Osteocyte (in vitro differentiated cells): Measurements from ENCODE around the gene HMCN2. TPM values are rescaled to one million over a fixed set of nuclear protein-coding genes. Genes with fewer than 3 reads are reported as not detected.

Experiments
- DNase-seq: peaks from one replicate; pipeline ENCODE4 v3.0.0; 2021; ENCODE audit warnings: mixed read lengths; ENCODE audit not compliant: unreplicated experiment; ENCODE audit errors: extremely low spot score
- H3K27ac Mint-ChIP-seq: one replicate; pipeline ENCODE4 v1.8.0; 2021; ENCODE audit warnings: mild to moderate bottlenecking, mixed read lengths; ENCODE audit not compliant: unreplicated experiment
- H3K27me3 Mint-ChIP-seq: one replicate; pipeline ENCODE4 v1.8.0; 2021; ENCODE audit warnings: mixed read lengths; ENCODE audit not compliant: unreplicated experiment
- H3K36me3 Mint-ChIP-seq: one replicate; pipeline ENCODE4 v1.8.0; 2021; ENCODE audit warnings: mixed read lengths; ENCODE audit not compliant: unreplicated experiment
- H3K4me1 Mint-ChIP-seq: one replicate; pipeline ENCODE4 v1.8.0; 2021; ENCODE audit warnings: mixed read lengths; ENCODE audit not compliant: unreplicated experiment
- H3K4me3 Mint-ChIP-seq: one replicate; pipeline ENCODE4 v1.8.0; 2021; ENCODE audit warnings: mild to moderate bottlenecking, moderate library complexity, mixed read lengths; ENCODE audit not compliant: unreplicated experiment
- H3K9me3 Mint-ChIP-seq: one replicate; pipeline ENCODE4 v1.8.0; 2021; ENCODE audit warnings: mixed read lengths; ENCODE audit not compliant: unreplicated experiment
- total RNA-seq: library from RNA; stranded (reverse); gene quantifications from 2 replicates; pipeline ENCODE4 v1.2.1, GENCODE V29; 2021
- TF ChIP-seq, protein P1 (sequence below): fragments of 200-600 bp; sonication (generic); IDR thresholded peaks from 2 replicates; pipeline ENCODE4 v1.5.0; 2021; ENCODE audit warnings: antibody characterized with exemption, mild to moderate bottlenecking, moderate library complexity

Gene HMCN2
- total RNA-seq, 1 donor from 2014 or later: 0.05 TPM

DNA sequence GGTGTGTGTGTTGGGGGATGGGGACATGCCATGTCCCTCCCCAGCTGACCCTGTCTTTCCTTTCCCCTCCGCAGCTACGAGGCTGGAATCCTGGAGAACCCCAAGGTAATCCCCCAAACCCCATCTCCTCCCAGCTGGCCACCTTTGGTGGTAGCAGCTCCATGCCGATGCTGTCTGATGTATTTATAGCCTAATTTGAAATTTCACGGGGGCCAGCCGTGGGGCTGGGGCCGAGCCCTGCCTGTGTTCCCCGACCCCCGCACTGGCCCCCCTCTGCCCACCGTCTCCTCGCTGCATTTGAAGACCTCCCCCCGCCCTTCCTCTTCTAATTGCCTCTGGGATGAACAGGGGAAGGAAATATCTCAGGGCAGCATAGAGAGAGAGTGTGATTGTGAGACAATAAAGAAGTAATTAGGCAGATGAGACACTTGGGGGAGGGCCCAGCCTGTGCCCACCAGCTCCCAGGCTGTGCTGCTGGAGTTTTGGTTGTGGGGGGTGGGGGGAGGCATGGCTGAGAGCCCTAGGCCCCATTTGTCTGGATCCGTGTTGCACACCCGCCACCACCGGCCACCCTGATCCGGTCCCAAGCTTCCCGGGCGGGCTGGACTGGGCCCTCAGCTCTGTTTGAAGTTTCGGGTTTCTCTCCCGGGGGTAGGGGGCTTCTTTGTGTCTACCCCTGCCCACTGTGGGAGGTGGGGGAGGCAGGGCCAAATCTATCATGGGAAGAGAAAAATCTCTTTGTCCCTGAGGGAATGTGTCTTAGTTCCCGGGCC lies 206.0 kb downstream of the HMCN2 start:
- Mint-ChIP-seq H3K36me3 (peaks cover 19% of the 10 kb centered on the region), H3K4me1 (no peaks in the 10 kb centered on the region), H3K27me3 (no peaks in the 10 kb centered on the region), H3K27ac (no peak overlapping the region), H3K9me3 (no peaks in the 10 kb centered on the region), H3K4me3 (no peak overlapping the region)
- DNase-seq: no peak
- TF ChIP-seq, protein P1, sequence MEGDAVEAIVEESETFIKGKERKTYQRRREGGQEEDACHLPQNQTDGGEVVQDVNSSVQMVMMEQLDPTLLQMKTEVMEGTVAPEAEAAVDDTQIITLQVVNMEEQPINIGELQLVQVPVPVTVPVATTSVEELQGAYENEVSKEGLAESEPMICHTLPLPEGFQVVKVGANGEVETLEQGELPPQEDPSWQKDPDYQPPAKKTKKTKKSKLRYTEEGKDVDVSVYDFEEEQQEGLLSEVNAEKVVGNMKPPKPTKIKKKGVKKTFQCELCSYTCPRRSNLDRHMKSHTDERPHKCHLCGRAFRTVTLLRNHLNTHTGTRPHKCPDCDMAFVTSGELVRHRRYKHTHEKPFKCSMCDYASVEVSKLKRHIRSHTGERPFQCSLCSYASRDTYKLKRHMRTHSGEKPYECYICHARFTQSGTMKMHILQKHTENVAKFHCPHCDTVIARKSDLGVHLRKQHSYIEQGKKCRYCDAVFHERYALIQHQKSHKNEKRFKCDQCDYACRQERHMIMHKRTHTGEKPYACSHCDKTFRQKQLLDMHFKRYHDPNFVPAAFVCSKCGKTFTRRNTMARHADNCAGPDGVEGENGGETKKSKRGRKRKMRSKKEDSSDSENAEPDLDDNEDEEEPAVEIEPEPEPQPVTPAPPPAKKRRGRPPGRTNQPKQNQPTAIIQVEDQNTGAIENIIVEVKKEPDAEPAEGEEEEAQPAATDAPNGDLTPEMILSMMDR: no peak

DNA sequence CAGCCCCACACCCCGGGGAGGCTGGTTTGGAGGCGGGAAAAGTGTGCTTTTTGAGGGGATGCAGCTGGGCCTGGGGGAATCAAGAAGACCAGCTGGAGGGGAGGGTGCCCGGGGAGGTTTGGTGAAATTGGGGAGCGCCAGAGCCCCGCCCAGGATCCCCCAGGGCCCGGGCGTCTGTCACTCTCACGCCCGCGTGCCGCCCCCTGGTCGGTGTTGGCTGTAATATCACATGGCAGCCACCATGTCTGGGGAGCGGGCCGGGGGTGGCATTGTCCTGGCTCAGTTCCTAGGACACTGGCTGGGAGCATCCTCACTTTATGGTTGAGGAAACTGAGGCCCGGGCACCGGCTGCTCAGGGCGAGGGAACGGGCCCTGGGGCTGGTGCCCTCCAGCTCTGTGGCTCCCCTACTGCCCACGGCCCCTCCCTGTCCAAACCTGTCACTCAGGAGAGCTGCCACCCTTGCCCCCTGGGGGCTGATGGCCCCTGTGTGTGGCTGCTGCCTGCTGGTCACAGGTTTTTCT lies 206.7 kb downstream of the HMCN2 start:
- Mint-ChIP-seq H3K27me3 (no peaks in the 10 kb centered on the region), H3K4me1 (no peaks in the 10 kb centered on the region), H3K27ac (no peak overlapping the region), H3K36me3 (peaks cover 19% of the 10 kb centered on the region), H3K9me3 (no peaks in the 10 kb centered on the region), H3K4me3 (no peak overlapping the region)
- TF ChIP-seq, protein P1: no peak
- no peak for DNase-seq

DNA sequence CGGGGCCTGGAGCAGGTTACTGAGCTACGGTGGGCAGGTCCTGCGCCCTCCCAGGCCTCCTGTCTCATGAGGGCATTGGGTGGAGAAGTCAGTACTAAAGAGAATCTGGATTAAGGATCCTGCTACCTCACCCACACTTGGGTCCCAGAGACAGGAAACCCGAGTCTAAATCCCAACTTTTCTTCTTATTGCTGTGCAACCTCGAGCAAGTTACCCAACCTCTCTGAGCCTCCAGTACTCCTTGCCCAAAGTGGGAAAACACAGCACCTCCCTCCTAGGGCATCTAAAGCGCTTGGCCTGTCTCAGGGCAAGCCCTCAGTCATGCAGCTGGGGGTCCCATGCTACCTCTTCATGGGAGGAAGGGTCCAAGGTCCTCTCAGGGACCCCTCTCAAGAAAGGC lies 207.4 kb downstream of the HMCN2 start:
- TF ChIP-seq, protein P1: no peak
- Mint-ChIP-seq H3K4me1 (no peaks in the 10 kb centered on the region), H3K27me3 (no peaks in the 10 kb centered on the region), H3K36me3 (peaks cover 14% of the 10 kb centered on the region), H3K4me3 (no peak overlapping the region), H3K9me3 (no peaks in the 10 kb centered on the region), H3K27ac (no peak overlapping the region)
- no peak for DNase-seq

- Mint-ChIP-seq H3K4me1 (no peaks in the 10 kb centered on the region), H3K36me3 (peaks cover 11% of the 10 kb centered on the region), H3K4me3 (no peak overlapping the region), H3K27ac (no peak overlapping the region), H3K9me3 (no peaks in the 10 kb centered on the region), H3K27me3 (no peaks in the 10 kb centered on the region)
- no peak for DNase-seq
- TF ChIP-seq, protein P1: no peak
Measured at GRCh38 chr9:130473566-130473965, 208.0 kb downstream of the HMCN2 start.

GRCh38 chr9:130474106-130474505 lies 208.5 kb downstream of the HMCN2 start:
- TF ChIP-seq, protein P1: no peak
- no peaks in the 10 kb centered on the region for H3K4me1 Mint-ChIP-seq
- no peaks in the 10 kb centered on the region for H3K9me3 Mint-ChIP-seq
- H3K27ac Mint-ChIP-seq: no peak overlapping the region
- no peak for DNase-seq
- H3K36me3 Mint-ChIP-seq: peaks cover 7% of the 10 kb centered on the region
- H3K27me3 Mint-ChIP-seq: no peaks in the 10 kb centered on the region
- no peak overlapping the region for H3K4me3 Mint-ChIP-seq
